ENCODE results near the gene IGF1.

DNA sequence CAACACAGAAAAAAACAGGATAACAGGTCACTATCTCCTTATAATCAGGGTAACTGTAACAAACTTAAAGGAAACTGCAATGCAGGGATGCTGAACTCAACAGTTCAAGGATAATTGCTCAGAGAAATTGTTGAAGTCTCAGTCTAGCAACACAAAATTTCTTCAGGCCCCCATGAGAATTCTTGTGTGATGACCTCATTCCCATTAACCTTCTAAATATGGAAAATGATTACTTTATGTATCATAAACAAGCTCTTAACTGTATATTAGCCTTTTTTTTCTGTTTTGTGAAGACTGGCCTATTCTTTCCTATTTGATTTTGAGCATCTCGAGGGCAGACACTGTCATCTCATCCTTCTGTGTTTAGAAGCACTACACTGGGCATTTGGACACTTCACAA is 47.1 kb downstream of the IGF1 start:
- TF ChIP-seq, protein P1, sequence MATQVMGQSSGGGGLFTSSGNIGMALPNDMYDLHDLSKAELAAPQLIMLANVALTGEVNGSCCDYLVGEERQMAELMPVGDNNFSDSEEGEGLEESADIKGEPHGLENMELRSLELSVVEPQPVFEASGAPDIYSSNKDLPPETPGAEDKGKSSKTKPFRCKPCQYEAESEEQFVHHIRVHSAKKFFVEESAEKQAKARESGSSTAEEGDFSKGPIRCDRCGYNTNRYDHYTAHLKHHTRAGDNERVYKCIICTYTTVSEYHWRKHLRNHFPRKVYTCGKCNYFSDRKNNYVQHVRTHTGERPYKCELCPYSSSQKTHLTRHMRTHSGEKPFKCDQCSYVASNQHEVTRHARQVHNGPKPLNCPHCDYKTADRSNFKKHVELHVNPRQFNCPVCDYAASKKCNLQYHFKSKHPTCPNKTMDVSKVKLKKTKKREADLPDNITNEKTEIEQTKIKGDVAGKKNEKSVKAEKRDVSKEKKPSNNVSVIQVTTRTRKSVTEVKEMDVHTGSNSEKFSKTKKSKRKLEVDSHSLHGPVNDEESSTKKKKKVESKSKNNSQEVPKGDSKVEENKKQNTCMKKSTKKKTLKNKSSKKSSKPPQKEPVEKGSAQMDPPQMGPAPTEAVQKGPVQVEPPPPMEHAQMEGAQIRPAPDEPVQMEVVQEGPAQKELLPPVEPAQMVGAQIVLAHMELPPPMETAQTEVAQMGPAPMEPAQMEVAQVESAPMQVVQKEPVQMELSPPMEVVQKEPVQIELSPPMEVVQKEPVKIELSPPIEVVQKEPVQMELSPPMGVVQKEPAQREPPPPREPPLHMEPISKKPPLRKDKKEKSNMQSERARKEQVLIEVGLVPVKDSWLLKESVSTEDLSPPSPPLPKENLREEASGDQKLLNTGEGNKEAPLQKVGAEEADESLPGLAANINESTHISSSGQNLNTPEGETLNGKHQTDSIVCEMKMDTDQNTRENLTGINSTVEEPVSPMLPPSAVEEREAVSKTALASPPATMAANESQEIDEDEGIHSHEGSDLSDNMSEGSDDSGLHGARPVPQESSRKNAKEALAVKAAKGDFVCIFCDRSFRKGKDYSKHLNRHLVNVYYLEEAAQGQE (IDR thresholded peaks at IDR 0.05; ENCODE audit: low read depth): no peak
- TF ChIP-seq TAF1 (IDR thresholded peaks at IDR 0.05; ENCODE audit: low read depth) (no peak), EP300 (IDR thresholded peaks at IDR 0.05; ENCODE audit: borderline replicate concordance) (no peak)

All from Ishikawa (cell line).